HUES6 (cell line): ENCODE measurements around the gene SPATA2.

ENCODE experiments used
- H3K27ac ChIP-seq: 2 replicates; pipeline ENCODE4 v1.7.0; 2013; ENCODE audit warnings: low read depth, mild to moderate bottlenecking, low read length, inconsistent platforms
- H3K27me3 ChIP-seq: 2 replicates; pipeline ENCODE4 v1.6.1; 2013; ENCODE audit warnings: low read length; ENCODE audit not compliant: control insufficient read depth, insufficient read depth
- H3K36me3 ChIP-seq: 2 replicates; pipeline ENCODE4 v1.6.1; 2013; ENCODE audit warnings: low read length; ENCODE audit not compliant: control insufficient read depth, insufficient read depth
- H3K4me1 ChIP-seq: 2 replicates; pipeline ENCODE4 v1.6.1; 2013; ENCODE audit warnings: low read length; ENCODE audit not compliant: control insufficient read depth, insufficient read depth
- H3K4me3 ChIP-seq: 2 replicates; pipeline ENCODE4 v1.5.1; 2013; ENCODE audit warnings: low read depth, low read length
- H3K9ac ChIP-seq: one replicate; pipeline ENCODE4 v1.6.1; 2013; ENCODE audit warnings: mild to moderate bottlenecking, low read length
- H3K9me3 ChIP-seq: 2 replicates; pipeline ENCODE4 v1.6.1; 2013; ENCODE audit warnings: low read depth, low read length; ENCODE audit not compliant: control insufficient read depth, insufficient read depth

Gene SPATA2

DNA sequence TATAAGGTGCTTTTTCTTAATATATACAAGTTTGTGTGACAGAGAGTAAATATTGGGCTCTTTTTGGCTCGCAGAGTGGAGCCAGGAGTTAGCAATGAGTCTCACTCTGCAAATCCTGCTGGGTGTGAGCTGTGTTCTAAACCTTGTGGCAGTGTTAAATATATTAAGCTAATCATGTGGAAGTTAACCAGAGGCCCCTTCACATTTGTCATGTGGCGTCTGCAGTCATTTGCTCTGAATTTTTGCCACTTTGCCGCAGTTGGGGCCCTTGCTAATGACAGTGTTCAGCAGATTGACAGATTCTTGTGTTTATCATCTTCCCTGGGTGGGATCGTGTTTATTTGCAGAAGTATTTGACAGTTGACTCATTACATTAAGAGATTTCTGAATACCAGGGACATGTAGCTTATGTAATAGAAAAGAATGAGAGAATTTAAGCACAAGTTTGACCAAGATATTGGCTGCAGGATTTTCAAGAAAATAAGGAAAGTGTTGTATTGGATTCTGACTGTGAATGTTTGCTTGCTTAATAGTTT is 37.9 kb downstream of the SPATA2 start:
- H3K4me3 ChIP-seq, result no peak overlapping the region
- no peaks in the 10 kb centered on the region for H3K27me3 ChIP-seq
- no peaks in the 10 kb centered on the region for H3K9me3 ChIP-seq
- H3K27ac ChIP-seq, result no peak overlapping the region
- no peak overlapping the region for H3K9ac ChIP-seq
- H3K36me3 ChIP-seq, result peaks cover 17% of the 10 kb centered on the region
- no peaks in the 10 kb centered on the region for H3K4me1 ChIP-seq

DNA sequence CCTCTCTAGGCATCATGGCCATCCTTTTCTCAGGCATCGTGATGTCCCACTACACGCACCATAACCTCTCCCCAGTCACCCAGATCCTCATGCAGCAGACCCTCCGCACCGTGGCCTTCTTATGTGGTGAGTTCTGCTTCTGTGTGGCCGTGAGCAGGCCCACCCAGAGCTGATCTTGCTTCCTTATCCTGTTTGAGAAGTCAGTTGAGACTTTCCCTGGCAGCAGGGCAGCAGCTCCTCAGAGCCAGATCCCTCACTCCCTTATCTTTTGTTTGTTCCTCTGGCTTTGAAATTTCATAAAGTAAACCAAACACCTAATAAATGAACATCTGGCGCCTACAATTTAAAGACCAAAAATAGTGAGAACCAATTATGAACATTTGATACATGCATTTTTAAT is 40.6 kb downstream of the SPATA2 start:
- no peaks in the 10 kb centered on the region; the same call in 1 of the 2 replicates for H3K4me1 ChIP-seq
- no peaks in the 10 kb centered on the region for H3K9me3 ChIP-seq
- peaks cover 9% of the 10 kb centered on the region for H3K36me3 ChIP-seq
- no peak overlapping the region for H3K27ac ChIP-seq
- H3K27me3 ChIP-seq, result no peaks in the 10 kb centered on the region
- no peak overlapping the region for H3K4me3 ChIP-seq
- no peak overlapping the region for H3K9ac ChIP-seq

DNA sequence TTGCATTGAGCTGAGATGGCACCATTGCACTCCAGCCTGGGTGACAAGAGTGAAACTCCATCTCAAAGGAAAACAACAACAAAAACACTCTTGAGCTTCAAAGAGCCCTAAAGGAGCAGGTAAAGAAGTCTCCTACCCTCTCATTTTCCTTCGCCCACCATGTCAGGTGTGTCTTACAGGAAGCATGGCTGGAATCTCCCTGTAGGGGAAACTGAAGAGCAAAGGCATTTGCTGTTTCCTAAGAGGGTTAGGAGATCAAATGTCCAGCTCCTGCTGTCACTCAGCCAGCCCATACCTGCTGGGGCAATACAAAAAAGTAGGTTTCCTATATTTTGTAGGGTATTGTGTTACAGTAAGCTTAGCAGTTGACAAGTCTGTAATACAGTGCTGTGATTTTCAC is 43.3 kb downstream of the SPATA2 start:
- H3K27ac ChIP-seq, result no peak overlapping the region
- peaks cover 12% of the 10 kb centered on the region for H3K36me3 ChIP-seq
- H3K9me3 ChIP-seq, result no peaks in the 10 kb centered on the region
- H3K4me1 ChIP-seq, result peaks cover 13% of the 10 kb centered on the region
- no peaks in the 10 kb centered on the region for H3K27me3 ChIP-seq
- no peak overlapping the region for H3K4me3 ChIP-seq
- no peak overlapping the region for H3K9ac ChIP-seq

DNA sequence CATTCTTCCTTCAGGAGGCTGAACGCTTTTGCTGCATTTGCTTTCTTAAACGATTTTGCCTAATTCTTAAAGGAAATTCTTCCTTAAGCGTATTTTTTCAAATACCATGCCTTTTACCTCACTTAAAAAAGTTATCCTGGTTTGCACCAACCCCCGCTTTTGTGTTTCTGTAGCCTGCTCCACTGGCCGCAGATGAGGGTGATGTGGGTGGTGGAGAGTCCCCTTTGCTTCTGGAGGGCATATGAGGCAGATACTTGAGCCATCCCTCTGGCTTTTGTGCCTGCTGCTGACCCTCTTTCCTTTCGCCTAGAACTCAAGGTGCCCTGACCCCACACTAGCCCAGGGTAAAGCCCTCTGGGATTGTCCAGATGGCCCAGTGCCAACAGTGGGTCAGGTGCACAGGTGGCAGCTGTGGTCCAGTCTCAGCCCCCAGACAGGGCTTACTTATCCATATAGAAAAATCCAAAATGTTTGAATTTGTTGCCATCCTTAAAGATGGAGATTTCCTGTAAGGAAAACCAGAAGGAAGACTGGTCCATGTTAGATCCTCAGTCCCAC is 43.9 kb downstream of the SPATA2 start:
- H3K36me3 ChIP-seq, result peaks cover 12% of the 10 kb centered on the region
- H3K27ac ChIP-seq, result no peak overlapping the region
- no peaks in the 10 kb centered on the region for H3K9me3 ChIP-seq

DNA sequence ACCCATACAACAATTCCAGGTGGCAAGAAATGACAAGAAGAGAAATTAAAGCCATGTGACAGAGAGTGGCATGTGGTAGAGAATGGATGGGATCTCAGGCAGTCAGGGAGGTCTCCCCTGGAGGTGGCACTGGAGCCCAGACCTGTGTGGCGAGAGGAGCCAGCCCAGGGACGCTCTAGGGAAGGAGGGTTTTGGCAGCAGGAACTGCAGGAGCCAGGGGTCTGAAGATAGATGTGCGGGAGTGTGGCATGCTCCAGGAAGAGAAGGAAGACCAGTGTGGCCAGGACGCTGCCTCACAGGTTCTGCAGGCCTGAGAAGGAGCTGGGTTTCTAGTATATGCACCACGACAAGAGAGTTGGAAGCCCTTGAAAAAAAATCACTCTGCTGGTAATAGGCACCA is 45.1 kb downstream of the SPATA2 start:
- Histone ChIP-seq H3K9ac (no peak overlapping the region), H3K36me3 (peaks cover 13% of the 10 kb centered on the region), H3K4me3 (no peak overlapping the region), H3K27ac (no peak overlapping the region), H3K27me3 (no peaks in the 10 kb centered on the region), H3K4me1 (peaks cover 13% of the 10 kb centered on the region), H3K9me3 (no peaks in the 10 kb centered on the region)

More for the DNA sequence above, 43.9 kb downstream of the SPATA2 start:
- no peak overlapping the region for H3K4me3 ChIP-seq
- H3K9ac ChIP-seq, result no peak overlapping the region
- H3K4me1 ChIP-seq, result peaks cover 13% of the 10 kb centered on the region
- H3K27me3 ChIP-seq, result no peaks in the 10 kb centered on the region

DNA sequence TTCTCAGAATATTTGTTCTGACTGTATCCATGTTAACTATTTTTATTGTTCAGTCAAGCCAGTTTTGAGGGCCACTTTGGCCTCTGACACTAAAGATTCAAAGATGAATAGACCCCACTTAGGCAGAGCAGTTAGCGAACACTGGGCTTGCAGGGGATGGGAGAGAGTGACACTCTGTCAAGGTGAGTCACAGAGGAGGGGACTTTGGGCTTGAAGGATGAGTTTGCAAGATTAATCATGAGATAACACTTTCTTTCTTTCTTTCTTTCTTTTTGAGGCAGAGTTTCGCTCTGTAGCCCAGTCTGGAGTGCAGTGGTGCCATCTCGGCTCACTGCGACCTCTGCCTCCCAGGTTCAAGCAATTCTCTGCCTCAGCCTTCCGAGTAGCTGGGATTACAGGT is 46.4 kb downstream of the SPATA2 start:
- Histone ChIP-seq H3K4me1 (peaks cover 13% of the 10 kb centered on the region), H3K27me3 (no peaks in the 10 kb centered on the region)

DNA sequence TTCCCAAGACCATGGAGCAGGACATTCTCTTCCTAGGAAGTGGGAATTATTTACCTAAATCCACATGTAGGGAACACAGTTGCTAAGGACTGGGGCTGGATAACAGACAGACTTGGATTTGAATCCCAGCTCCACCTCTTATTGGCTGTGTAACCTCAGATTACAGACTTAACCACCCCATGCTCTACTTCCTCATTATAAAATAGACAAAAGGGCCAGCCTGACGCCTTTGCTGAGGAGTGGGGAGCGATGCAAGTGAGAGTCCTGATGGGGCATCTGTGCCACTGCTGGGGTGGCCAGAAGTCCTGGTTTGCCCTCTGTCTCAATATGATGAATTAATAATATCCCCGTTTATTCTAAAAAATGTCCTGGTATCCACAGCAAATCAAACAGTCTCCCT is 46.8 kb downstream of the SPATA2 start:
- H3K4me3 ChIP-seq, result no peak overlapping the region
- peaks cover 13% of the 10 kb centered on the region for H3K36me3 ChIP-seq
- no peaks in the 10 kb centered on the region for H3K9me3 ChIP-seq
- H3K27ac ChIP-seq, result no peak overlapping the region
- peaks cover 13% of the 10 kb centered on the region for H3K4me1 ChIP-seq
- H3K9ac ChIP-seq, result no peak overlapping the region
- H3K27me3 ChIP-seq, result no peaks in the 10 kb centered on the region

More for the DNA sequence above, 46.4 kb downstream of the SPATA2 start:
- no peak overlapping the region for H3K27ac ChIP-seq
- peaks cover 13% of the 10 kb centered on the region for H3K36me3 ChIP-seq
- H3K9ac ChIP-seq, result no peak overlapping the region
- H3K9me3 ChIP-seq, result no peaks in the 10 kb centered on the region
- H3K4me3 ChIP-seq, result no peak overlapping the region

DNA sequence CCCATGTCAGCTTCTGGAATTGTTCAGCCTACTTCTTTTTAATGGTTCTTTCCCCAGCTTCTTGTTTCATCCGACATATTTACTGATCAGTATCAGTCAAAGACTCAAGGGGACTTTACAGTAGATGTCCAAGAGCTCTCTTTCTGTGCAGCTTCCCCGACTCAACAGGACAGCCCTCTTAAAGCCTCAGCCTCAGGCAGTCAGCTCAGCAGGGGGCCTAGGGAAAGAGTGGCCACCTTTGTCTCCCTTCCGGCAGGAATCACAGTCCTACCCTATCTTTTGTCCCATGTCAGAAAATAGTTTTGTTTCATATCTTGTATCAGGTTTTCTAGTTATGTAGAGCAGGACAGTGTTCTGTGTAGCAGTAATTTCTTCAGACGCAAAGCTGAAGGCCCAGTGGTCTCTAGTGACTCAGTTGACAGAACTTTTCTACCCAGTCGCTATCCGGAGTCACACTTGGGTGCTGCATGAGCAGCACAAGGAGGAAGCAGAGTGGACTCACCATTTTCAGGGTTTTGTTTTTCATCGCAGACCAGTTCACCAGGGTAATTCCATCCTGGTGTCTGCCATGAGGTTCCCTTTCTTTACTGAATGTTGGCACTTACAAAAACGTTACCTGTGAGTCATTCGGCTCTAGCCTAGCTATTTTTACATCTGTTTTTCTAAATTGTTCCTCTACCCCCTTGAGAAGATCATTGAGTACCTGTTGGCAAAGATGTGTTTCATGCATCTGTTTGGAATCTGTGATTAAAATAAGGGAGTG is 47.7 kb downstream of the SPATA2 start:
- H3K4me1 ChIP-seq, result peaks cover 13% of the 10 kb centered on the region
- no peak overlapping the region for H3K4me3 ChIP-seq
- H3K36me3 ChIP-seq, result peaks cover 9% of the 10 kb centered on the region
- no peak overlapping the region for H3K27ac ChIP-seq
- no peaks in the 10 kb centered on the region for H3K9me3 ChIP-seq
- no peak overlapping the region for H3K9ac ChIP-seq
- H3K27me3 ChIP-seq, result no peaks in the 10 kb centered on the region

DNA sequence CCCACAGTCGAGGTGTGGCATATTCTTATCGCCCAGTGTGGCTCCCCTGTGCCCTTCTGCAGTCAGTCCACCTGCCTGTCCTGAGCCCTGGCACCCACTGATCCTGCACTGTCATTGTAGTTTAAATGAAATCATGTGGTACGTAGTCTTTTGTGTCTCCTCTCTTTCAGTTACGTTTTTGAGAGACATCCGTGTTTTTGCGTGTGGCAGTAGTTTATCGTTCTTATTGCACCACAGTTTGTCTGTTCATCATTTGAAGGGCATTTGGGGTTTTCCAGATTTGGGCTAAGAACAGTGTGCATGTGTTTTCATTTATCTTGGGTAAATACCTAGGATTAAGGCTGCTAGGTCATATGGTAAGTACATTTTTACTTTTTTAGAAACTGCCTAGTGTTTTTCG is 49.3 kb downstream of the SPATA2 start:
- Histone ChIP-seq H3K4me1 (peaks cover 21% of the 10 kb centered on the region), H3K36me3 (peaks cover 9% of the 10 kb centered on the region), H3K4me3 (no peak overlapping the region), H3K27ac (no peak overlapping the region), H3K9ac (no peak overlapping the region), H3K27me3 (no peaks in the 10 kb centered on the region), H3K9me3 (no peaks in the 10 kb centered on the region)

DNA sequence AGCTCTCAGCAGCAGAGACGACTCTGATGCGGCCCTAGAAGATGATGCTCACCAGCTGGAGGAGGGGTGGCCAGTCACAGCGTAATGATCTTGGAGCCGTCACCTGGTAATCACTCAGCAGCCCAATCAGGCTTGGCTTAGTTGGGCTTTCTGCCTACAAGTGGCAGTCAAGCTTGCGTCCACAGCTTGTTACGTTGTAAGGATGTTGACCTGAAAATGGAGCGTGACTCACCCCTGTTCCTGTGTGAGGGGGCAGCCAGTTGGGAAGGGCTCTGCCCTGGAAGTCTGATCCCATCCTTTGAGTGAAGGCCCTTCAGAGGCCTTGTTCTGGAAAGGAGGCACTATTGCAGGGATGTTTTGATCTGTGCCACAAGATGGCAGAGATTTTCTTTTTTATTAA is 49.8 kb downstream of the SPATA2 start:
- H3K27me3 ChIP-seq, result no peaks in the 10 kb centered on the region
- peaks cover 21% of the 10 kb centered on the region for H3K4me1 ChIP-seq
- H3K9me3 ChIP-seq, result no peaks in the 10 kb centered on the region
- no peak overlapping the region for H3K9ac ChIP-seq
- H3K36me3 ChIP-seq, result peaks cover 9% of the 10 kb centered on the region
- no peak overlapping the region for H3K4me3 ChIP-seq
- no peak overlapping the region for H3K27ac ChIP-seq

DNA sequence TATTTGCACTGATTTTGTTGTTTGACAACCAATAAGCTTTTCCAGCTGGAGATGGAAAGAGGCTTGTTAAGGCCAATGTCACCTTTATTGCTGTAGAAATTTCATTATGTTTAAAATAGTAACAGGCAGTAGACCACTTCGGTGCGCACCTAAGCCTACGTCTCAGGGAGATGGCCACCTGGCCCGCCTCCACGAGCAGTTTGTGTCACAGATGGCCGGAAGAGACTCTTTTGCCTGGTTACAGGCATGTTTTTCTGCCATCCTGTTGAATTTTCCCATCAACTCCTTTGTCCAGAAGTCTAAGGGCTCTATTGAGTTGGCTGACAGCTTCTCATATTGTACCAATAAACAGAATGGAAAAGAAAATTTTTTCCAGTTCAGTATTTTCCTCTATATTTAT is 51.7 kb downstream of the SPATA2 start:
- Histone ChIP-seq H3K4me1 (peaks cover 24% of the 10 kb centered on the region), H3K4me3 (no peak overlapping the region), H3K27ac (no peak overlapping the region), H3K27me3 (no peaks in the 10 kb centered on the region), H3K36me3 (peaks cover 11% of the 10 kb centered on the region), H3K9me3 (no peaks in the 10 kb centered on the region), H3K9ac (no peak overlapping the region)
